ENCODE data around the gene ETS2. TPM values are rescaled to one million over a fixed set of nuclear protein-coding genes. Genes with fewer than 3 reads are reported as not detected.

Gene ETS2
- total and polyA plus RNA-seq, 7 donors: 37.0 to 494 (median 94.5) TPM

DNA sequence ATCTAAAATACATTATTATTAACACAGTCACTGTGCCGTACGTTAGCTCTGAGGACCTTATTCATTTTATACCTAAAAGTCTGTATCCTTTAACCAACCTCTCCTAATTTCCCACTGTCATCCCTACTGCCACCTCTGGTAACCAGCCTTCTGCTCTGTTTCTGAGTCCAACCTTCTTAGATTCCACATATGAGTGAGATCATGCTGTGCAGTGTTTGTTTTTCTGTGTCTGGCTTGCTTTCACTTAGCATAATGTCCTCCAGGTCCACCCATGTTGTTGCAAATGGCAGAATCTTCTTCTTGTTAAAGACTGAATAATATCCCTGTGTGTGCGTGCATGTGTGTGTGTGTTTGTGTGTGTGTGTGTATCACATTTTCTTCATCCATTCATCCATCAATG is 64.2 kb downstream of the ETS2 start:
- TF ChIP-seq, protein P1, sequence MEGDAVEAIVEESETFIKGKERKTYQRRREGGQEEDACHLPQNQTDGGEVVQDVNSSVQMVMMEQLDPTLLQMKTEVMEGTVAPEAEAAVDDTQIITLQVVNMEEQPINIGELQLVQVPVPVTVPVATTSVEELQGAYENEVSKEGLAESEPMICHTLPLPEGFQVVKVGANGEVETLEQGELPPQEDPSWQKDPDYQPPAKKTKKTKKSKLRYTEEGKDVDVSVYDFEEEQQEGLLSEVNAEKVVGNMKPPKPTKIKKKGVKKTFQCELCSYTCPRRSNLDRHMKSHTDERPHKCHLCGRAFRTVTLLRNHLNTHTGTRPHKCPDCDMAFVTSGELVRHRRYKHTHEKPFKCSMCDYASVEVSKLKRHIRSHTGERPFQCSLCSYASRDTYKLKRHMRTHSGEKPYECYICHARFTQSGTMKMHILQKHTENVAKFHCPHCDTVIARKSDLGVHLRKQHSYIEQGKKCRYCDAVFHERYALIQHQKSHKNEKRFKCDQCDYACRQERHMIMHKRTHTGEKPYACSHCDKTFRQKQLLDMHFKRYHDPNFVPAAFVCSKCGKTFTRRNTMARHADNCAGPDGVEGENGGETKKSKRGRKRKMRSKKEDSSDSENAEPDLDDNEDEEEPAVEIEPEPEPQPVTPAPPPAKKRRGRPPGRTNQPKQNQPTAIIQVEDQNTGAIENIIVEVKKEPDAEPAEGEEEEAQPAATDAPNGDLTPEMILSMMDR (IDR thresholded peaks at IDR 0.05): no peak
- H3K27ac ChIP-seq: no peak overlapping the region
- DNase-seq (no peak), ATAC-seq (no peak)
- no peaks in the 10 kb centered on the region for H3K36me3 ChIP-seq (ENCODE audit: insufficient read depth in 1 of 2, low read depth in 1 of 2)
- no peaks in the 10 kb centered on the region for H3K27me3 ChIP-seq (ENCODE audit: insufficient read depth in 3 of 3, low read length in 2 of 3)
- H3K4me3 ChIP-seq: no peak overlapping the region
- H3K9me3 ChIP-seq: no peaks in the 10 kb centered on the region
- 75 to 92% (median 85%) methylated on average over 3 of the region's 3 CpGs for WGBS, 3 donors
- intact Hi-C loops (cut with DNase I): no loop called here
- H3K4me1 ChIP-seq: no peaks in the 10 kb centered on the region
